ENCODE results near the gene TNNC1.

TNNC1 gene

GRCh38 chr3:52403271-52403841, 50.5 kb downstream of the TNNC1 start:
- H3K4me3 ChIP-seq (ENCODE audit: low read depth, low read length) = no peak overlapping the region
- no peak for TF ChIP-seq CTCF (IDR thresholded peaks at IDR 0.05; ENCODE audit: insufficient read depth, low read depth, low read length, missing control alignments)
- no peak for DNase-seq (ENCODE audit: low read depth)

- H3K4me3 ChIP-seq (ENCODE audit: low read depth, low read length) = no peak overlapping the region
- no peak for DNase-seq (ENCODE audit: low read depth)
- no peak for TF ChIP-seq CTCF (IDR thresholded peaks at IDR 0.05; ENCODE audit: insufficient read depth, low read depth, low read length, missing control alignments)
Measured at GRCh38 chr3:52402706-52403270, 51.1 kb downstream of the TNNC1 start.

GRCh38 chr3:52402101-52402521, 51.7 kb downstream of the TNNC1 start:
- no peak for DNase-seq (ENCODE audit: low read depth)
- TF ChIP-seq CTCF (IDR thresholded peaks at IDR 0.05; ENCODE audit: insufficient read depth, low read depth, low read length, missing control alignments) = no peak
- H3K4me3 ChIP-seq (ENCODE audit: low read depth, low read length) = no peak overlapping the region

- DNase-seq (ENCODE audit: low read depth) = no peak
- no peak for TF ChIP-seq CTCF (IDR thresholded peaks at IDR 0.05; ENCODE audit: insufficient read depth, low read depth, low read length, missing control alignments)
- H3K4me3 ChIP-seq (ENCODE audit: low read depth, low read length) = no peak overlapping the region
Measured at GRCh38 chr3:52401551-52401950, 52.3 kb downstream of the TNNC1 start.
